ENCODE measurements around the gene CHMP1A.

CHMP1A gene

DNA sequence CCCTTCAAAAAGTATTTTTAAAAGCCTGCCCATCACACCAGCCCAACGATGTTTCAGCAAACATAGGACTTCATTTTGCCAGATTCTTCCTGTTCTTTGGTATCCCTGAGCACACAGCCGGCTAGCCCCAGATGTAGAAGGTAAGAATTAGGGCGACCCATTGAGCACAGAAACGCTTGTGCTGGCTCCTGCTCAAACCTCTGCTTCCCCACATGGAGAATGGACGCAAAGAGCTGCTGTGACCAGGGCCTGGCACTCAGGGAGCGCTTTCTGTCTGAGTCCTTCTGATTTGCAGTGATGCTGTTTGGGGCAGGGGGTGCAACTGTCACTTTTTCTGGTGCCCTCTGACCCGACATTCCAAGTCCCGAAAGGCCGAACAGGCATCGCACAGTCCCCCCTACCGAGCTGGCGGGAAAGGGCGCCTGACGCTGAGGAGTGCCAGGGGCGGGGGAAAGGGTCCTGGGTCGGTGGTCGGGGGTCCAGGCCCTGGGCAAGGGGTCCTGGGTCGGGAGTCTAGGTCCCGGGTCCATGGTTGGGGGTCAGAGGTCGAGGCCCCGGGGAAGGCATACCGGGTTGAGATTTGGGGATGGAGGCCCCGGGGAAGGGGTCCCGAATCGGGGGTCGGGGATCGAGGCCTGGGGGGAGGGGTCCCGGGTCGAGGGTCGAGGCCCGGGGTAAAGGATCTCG lies 930 bp downstream of the CHMP1A start:
- Histone ChIP-seq H3K4me2 (ENCODE audit: low read length) (peak overlapping the region; percentile 75), H3K27me3 (ENCODE audit: control insufficient read depth, low read length) (no peaks in the 10 kb centered on the region), H3K79me2 (ENCODE audit: control insufficient read depth, low read length) (peaks cover 78% of the 10 kb centered on the region), H3K36me3 (ENCODE audit: control insufficient read depth, low read length) (peaks cover 36% of the 10 kb centered on the region), H4K20me1 (ENCODE audit: control insufficient read depth, insufficient read depth, low read depth, low read length) (peaks cover 7% of the 10 kb centered on the region), H3K27ac (ENCODE audit: low read depth, low read length) (no peak overlapping the region), H3K9me2 (replicated peaks; ENCODE audit: control insufficient read depth, low read length) (no peaks in the 10 kb centered on the region), H3K4me1 (ENCODE audit: control insufficient read depth, low read length) (peaks cover 20% of the 10 kb centered on the region), H3F3A (ENCODE audit: control insufficient read depth, insufficient read depth) (no peaks in the 10 kb centered on the region), H3K9me3 (ENCODE audit: control insufficient read depth, insufficient read depth, low read length) (no peaks in the 10 kb centered on the region), H3K4me3 (ENCODE audit: low read length) (peak overlapping the region; percentile 84)
- TF ChIP-seq EZH2phosphoT487 (IDR thresholded peaks at IDR 0.05; ENCODE audit: borderline replicate concordance, low read length), result no peak
- TF ChIP-seq, protein P1, sequence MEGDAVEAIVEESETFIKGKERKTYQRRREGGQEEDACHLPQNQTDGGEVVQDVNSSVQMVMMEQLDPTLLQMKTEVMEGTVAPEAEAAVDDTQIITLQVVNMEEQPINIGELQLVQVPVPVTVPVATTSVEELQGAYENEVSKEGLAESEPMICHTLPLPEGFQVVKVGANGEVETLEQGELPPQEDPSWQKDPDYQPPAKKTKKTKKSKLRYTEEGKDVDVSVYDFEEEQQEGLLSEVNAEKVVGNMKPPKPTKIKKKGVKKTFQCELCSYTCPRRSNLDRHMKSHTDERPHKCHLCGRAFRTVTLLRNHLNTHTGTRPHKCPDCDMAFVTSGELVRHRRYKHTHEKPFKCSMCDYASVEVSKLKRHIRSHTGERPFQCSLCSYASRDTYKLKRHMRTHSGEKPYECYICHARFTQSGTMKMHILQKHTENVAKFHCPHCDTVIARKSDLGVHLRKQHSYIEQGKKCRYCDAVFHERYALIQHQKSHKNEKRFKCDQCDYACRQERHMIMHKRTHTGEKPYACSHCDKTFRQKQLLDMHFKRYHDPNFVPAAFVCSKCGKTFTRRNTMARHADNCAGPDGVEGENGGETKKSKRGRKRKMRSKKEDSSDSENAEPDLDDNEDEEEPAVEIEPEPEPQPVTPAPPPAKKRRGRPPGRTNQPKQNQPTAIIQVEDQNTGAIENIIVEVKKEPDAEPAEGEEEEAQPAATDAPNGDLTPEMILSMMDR (IDR thresholded peaks at IDR 0.05; ENCODE audit: low read depth, low read length, poor library complexity, severe bottlenecking), result no peak

DNA sequence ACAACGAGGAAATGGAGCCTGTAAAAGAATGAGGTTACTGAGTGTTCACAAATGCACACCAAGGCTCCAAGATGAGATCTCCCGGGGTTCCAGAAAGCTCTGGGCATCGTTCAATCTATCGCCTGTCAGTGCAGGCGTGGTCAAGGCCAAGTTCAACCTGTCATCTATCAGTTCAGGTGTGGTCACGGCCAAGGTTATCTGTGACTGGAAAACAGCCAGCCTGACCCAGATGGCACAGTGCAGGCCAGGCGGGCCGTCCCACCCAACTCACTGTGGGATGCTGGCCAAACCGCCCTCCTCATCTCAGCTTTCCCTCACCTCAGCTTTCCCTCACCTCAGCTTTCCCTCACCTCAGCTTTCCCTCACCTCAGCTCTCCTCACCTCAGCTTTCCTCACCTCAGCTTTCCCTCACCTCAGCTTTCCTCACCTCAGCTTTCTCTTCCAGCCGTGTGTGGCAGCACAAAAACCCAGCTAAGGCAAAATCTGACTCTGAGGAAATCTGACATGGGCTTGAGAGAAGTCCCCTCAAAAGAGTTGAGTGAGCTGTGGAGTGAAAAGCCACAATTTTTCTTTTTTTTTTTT lies 2.4 kb downstream of the CHMP1A start:
- TF ChIP-seq, protein P1 (IDR thresholded peaks at IDR 0.05; ENCODE audit: low read depth, low read length, poor library complexity, severe bottlenecking), result no peak
- TF ChIP-seq EZH2phosphoT487 (IDR thresholded peaks at IDR 0.05; ENCODE audit: borderline replicate concordance, low read length), result no peak
- Histone ChIP-seq H3K27ac (ENCODE audit: low read depth, low read length) (no peak overlapping the region), H3K9me2 (replicated peaks; ENCODE audit: control insufficient read depth, low read length) (no peaks in the 10 kb centered on the region), H3K4me2 (ENCODE audit: low read length) (no peak overlapping the region), H3K27me3 (ENCODE audit: control insufficient read depth, low read length) (no peaks in the 10 kb centered on the region), H3K4me1 (ENCODE audit: control insufficient read depth, low read length) (peaks cover 20% of the 10 kb centered on the region), H3F3A (ENCODE audit: control insufficient read depth, insufficient read depth) (no peaks in the 10 kb centered on the region), H3K9me3 (ENCODE audit: control insufficient read depth, insufficient read depth, low read length) (no peaks in the 10 kb centered on the region), H3K4me3 (ENCODE audit: low read length) (no peak overlapping the region), H3K36me3 (ENCODE audit: control insufficient read depth, low read length) (peaks cover 22% of the 10 kb centered on the region), H3K79me2 (ENCODE audit: control insufficient read depth, low read length) (peaks cover 76% of the 10 kb centered on the region), H4K20me1 (ENCODE audit: control insufficient read depth, insufficient read depth, low read depth, low read length) (peaks cover 7% of the 10 kb centered on the region)

DNA sequence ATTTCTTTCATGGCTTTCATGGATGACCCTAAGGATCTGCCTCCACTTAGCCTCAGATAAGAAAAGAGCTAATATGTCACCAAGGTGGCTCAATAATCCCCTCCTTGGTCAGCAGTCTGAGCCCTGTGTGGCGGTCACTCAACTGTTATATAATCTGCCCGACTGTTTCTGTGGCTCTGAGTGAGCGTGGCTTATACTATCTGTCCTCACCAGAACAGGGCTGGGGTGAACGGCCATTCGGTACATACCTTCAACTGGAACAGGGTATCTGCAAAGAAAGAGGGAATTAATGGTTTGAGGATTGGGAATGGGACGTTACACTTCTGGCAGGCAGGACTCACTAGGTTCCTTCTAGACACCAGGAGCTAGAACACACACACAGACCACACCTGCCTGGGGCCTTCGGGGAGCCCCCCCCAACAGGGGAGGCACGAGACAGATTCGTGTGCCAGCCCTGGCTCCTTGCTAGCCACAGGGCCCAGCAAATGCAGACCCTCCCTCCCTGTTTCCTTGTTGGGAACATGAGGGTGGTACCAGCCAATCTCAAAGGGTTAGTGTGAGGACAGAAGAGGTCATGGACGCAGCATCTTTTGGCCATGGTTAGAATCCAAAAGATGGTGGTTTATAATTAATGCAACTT lies 3.7 kb downstream of the CHMP1A start:
- H3F3A ChIP-seq (ENCODE audit: control insufficient read depth, insufficient read depth), result no peaks in the 10 kb centered on the region
- no peak overlapping the region for H3K4me2 ChIP-seq (ENCODE audit: low read length)
- no peaks in the 10 kb centered on the region for H3K27me3 ChIP-seq (ENCODE audit: control insufficient read depth, low read length)
- peaks cover 7% of the 10 kb centered on the region; the same call in 1 of the 2 replicates for H4K20me1 ChIP-seq (ENCODE audit: control insufficient read depth, insufficient read depth, low read depth, low read length)
- H3K4me1 ChIP-seq (ENCODE audit: control insufficient read depth, low read length), result peaks cover 13% of the 10 kb centered on the region
- no peak overlapping the region for H3K27ac ChIP-seq (ENCODE audit: low read depth, low read length)
- TF ChIP-seq, protein P1 (IDR thresholded peaks at IDR 0.05; ENCODE audit: low read depth, low read length, poor library complexity, severe bottlenecking), result no peak
- H3K4me3 ChIP-seq (ENCODE audit: low read length), result no peak overlapping the region
- peaks cover 62% of the 10 kb centered on the region for H3K79me2 ChIP-seq (ENCODE audit: control insufficient read depth, low read length)
- H3K9me2 ChIP-seq (replicated peaks; ENCODE audit: control insufficient read depth, low read length), result no peaks in the 10 kb centered on the region
- H3K9me3 ChIP-seq (ENCODE audit: control insufficient read depth, insufficient read depth, low read length), result no peaks in the 10 kb centered on the region
- H3K36me3 ChIP-seq (ENCODE audit: control insufficient read depth, low read length), result peaks cover 18% of the 10 kb centered on the region

All from DOHH2 (cell line).